Activated B cell treated with CpG ODN at 0.5 μM for 24 hours (primary cell): ENCODE results near the gene NINJ2. TPM values are rescaled to one million over a fixed set of nuclear protein-coding genes. Genes with fewer than 3 reads are reported as not detected.
A peak's percentile ranks its signal among the peaks of the same experiment; 100 is the strongest.
"Not testable (repeated sequence)": the region's sequence is repeated elsewhere in the genome, so short reads cannot be mapped to it uniquely, and the experiment has no call there.

Experiments
- ATAC-seq: fragments of 200-7000 bp; cut with Tn5 transposase; one replicate; pipeline ENCODE4 v1.10.0; 2021; ENCODE audit warnings: low read depth, mild to moderate bottlenecking, moderate library complexity
- CTCF ChIA-PET: fragments of 350-600 bp; sonication (Branson Sonifier 250); formaldehyde crosslinking; loops from one replicate; lab custom pipeline; 2021; ENCODE audit warnings: antibody characterized with exemption; lab: Charles Lee
- POLR2A ChIA-PET: fragments of 350-600 bp; sonication (Branson Sonifier 250); formaldehyde crosslinking; loops from one replicate; lab custom pipeline; 2021; ENCODE audit warnings: antibody characterized with exemption; lab: Charles Lee
- DNase-seq: peaks from one replicate; pipeline ENCODE4 v3.0.0; 2022
- H3K27ac Mint-ChIP-seq: one replicate; pipeline ENCODE4 v1.8.0; 2020; ENCODE audit warnings: mixed read lengths
- H3K27me3 Mint-ChIP-seq: one replicate; pipeline ENCODE4 v1.8.0; 2021; ENCODE audit warnings: mixed read lengths
- H3K36me3 Mint-ChIP-seq: one replicate; pipeline ENCODE4 v1.8.0; 2021; ENCODE audit warnings: low read depth, mixed read lengths
- H3K4me1 Mint-ChIP-seq: one replicate; pipeline ENCODE4 v1.8.0; 2021; ENCODE audit warnings: mixed read lengths
- H3K4me3 Mint-ChIP-seq: one replicate; pipeline ENCODE4 v1.8.0; 2020; ENCODE audit warnings: mild to moderate bottlenecking, mixed read lengths
- H3K9me3 Mint-ChIP-seq: one replicate; pipeline ENCODE4 v1.8.0; 2020; ENCODE audit warnings: mixed read lengths
- intact Hi-C: fragments of 100-400 bp; cut with micrococcal nuclease; formaldehyde crosslinking; loops from one replicate; pipeline ENCODE4 v1.15.1; 2024
- total RNA-seq: library from RNA; stranded (reverse); gene quantifications from 2 replicates; pipeline ENCODE4 v1.2.3, GENCODE V29; 2022
- TF ChIP-seq, protein P1 (sequence below): fragments of 200-600 bp; IDR thresholded peaks from one replicate; pipeline ENCODE4 v1.8.0; 2022; ENCODE audit warnings: antibody characterized with exemption, mild to moderate bottlenecking

The NINJ2 gene
- total RNA-seq, 1 donor from 2014 or later: 3.6 TPM

DNA sequence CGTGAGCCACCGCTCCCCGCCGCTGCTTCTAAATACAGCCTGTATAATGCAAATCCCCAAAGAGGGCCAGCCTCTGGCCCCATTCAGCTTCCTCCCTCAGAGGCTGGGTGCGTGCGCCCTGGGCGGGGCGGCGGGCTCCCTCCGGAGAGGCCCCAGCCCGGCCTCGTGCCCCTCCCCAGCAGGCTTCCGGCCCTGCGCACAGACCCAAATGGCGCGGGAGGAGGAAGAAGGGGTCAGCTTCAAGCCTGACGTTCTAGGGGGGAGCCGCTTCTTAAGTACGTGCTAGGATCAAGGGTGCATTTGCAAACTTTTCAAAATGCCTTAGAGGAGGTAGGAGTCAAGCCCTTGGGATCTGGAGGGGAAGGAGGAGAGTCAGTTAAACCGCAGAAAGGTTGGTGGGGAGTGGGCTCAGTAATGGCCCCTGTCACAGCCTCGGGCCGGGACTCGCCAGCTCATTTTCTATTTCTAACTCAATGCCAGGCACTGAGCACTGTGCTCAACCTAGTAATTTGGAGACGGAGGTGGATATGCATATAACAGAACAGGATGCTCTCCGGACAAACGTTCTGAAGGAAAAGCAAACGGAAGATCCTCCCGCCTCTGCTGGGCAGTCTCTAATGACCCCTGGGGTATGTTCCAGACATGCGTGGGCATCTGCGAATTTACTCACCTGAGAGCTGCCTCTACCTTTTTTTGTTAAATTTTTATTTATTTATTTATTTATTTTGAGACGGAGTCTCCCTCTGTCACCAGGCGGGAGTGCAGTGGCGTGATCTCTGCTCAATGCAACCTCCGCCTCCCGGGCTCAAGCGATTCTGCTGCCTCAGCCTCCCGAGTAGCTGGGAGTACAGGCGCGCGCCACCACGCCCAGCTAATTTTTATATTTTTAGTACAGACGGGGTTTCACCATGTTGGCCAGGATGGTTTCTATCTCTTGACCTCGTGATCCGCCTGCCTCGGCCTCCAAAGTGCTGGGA, 32.3 kb downstream of the NINJ2 start:
- H3K36me3 Mint-ChIP-seq: no peaks in the 10 kb centered on the region
- TF ChIP-seq, protein P1, sequence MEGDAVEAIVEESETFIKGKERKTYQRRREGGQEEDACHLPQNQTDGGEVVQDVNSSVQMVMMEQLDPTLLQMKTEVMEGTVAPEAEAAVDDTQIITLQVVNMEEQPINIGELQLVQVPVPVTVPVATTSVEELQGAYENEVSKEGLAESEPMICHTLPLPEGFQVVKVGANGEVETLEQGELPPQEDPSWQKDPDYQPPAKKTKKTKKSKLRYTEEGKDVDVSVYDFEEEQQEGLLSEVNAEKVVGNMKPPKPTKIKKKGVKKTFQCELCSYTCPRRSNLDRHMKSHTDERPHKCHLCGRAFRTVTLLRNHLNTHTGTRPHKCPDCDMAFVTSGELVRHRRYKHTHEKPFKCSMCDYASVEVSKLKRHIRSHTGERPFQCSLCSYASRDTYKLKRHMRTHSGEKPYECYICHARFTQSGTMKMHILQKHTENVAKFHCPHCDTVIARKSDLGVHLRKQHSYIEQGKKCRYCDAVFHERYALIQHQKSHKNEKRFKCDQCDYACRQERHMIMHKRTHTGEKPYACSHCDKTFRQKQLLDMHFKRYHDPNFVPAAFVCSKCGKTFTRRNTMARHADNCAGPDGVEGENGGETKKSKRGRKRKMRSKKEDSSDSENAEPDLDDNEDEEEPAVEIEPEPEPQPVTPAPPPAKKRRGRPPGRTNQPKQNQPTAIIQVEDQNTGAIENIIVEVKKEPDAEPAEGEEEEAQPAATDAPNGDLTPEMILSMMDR: no peak
- DNase-seq (peak; percentile 27), ATAC-seq (peak; percentile 86)
- peak overlapping the region; percentile 80 for H3K4me3 Mint-ChIP-seq
- ChIA-PET CTCF (interaction anchor here (1.0 to 1.9 kb wide), 4 partner anchors 12 to 177 kb away, joined by 3 to 6 read pairs (median 4); no protein-coding TSS in a partner anchor), POLR2A (interaction anchor here (0.5 to 3.9 kb wide), 10 partner anchors 12 to 122 kb away, joined by 3 to 29 read pairs (median 4); partner anchors contain the start of gene WNK1)
- H3K27me3 Mint-ChIP-seq: no peaks in the 10 kb centered on the region
- H3K9me3 Mint-ChIP-seq: no peaks in the 10 kb centered on the region
- peaks cover 47% of the 10 kb centered on the region for H3K4me1 Mint-ChIP-seq
- intact Hi-C loops: loop anchor here (1.0 to 5.0 kb wide), 3 partner anchors 11 to 120 kb away; no protein-coding TSS in a partner anchor
- peak overlapping the region; percentile 83 for H3K27ac Mint-ChIP-seq

DNA sequence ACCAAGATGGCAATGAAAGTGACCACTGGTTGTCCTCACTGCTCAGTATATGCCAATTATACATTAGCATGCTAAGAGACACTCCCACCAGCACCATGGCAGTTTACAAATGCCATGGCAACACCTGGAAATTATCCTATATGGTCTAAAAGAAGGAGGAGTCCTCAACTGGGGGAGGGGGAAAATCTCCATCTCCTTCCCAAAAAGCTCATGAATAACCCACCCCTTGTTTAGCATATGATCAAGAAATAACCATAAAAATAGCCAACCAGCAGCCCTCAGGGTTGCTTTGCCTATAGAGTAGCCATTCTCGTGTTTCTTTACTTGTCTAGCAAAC, 34.5 kb downstream of the NINJ2 start:
- H3K27ac Mint-ChIP-seq, intact Hi-C loops, ATAC-seq, DNase-seq, H3K36me3 Mint-ChIP-seq, H3K9me3 Mint-ChIP-seq, CTCF ChIA-PET, H3K27me3 Mint-ChIP-seq, H3K4me3 Mint-ChIP-seq: not testable (repeated sequence)
- peaks cover 44% of the 10 kb centered on the region for H3K4me1 Mint-ChIP-seq
- POLR2A ChIA-PET: interaction anchor here (3.9 kb wide), 1 partner anchor 124 kb away, joined by 29 read pairs; the partner anchor contains the start of gene WNK1

DNA sequence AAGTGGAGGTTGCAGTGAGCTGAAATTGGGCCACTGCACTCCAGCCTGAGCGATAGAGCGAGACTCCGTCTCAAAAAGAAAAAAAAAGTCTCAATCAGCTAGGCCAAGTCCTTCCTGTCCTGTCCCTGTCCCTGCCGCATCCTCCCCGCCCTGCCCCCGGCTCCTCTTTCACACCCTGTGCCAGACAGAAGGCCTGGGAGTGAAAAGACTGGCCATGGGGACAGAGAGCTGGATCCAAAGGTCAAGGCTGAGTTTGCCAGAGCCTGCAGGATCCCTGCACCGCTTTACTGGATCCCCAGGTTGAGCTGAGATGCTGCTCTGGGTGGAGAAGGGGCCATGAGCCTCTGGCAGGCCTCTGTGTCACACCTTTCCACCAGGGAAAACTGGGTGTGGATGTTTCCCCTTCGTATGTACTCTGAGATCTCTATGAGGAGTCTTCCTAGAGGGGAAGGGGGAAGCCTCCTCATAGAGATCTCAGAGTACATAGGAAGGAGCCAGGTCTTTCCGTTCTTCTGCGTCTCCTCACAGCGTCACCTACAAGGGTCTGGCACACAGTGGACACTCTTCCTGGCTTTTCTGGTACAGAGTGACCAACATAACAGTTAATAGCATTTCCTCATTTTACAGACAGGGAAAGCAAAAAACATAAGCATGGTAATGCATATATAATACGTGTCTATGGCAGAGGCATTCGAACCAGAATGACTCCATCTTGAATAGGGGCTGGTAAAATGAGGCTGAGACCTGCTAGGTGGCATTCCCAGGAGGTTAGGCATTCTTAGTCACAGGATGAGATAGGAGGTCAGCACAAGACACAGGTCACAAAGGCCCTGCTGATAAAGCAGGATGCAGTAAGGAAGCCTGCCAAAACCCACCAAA, 35.1 kb downstream of the NINJ2 start:
- POLR2A ChIA-PET: interaction anchor here (0.6 kb wide), 1 partner anchor 19 kb away, joined by 6 read pairs; no protein-coding TSS in a partner anchor
- no peak for ATAC-seq
- peak overlapping the region; percentile 31 for H3K27ac Mint-ChIP-seq
- CTCF ChIA-PET: interaction anchor here (1.2 kb wide), 2 partner anchors 14 to 185 kb away, joined by 3 read pairs; no protein-coding TSS in a partner anchor
- H3K36me3 Mint-ChIP-seq: no peaks in the 10 kb centered on the region
- intact Hi-C loops: no loop called here
- H3K9me3 Mint-ChIP-seq: no peaks in the 10 kb centered on the region
- no peak for DNase-seq
- H3K4me3 Mint-ChIP-seq: no peak overlapping the region
- peaks cover 44% of the 10 kb centered on the region for H3K4me1 Mint-ChIP-seq
- TF ChIP-seq, protein P1: no peak
- no peaks in the 10 kb centered on the region for H3K27me3 Mint-ChIP-seq

DNA sequence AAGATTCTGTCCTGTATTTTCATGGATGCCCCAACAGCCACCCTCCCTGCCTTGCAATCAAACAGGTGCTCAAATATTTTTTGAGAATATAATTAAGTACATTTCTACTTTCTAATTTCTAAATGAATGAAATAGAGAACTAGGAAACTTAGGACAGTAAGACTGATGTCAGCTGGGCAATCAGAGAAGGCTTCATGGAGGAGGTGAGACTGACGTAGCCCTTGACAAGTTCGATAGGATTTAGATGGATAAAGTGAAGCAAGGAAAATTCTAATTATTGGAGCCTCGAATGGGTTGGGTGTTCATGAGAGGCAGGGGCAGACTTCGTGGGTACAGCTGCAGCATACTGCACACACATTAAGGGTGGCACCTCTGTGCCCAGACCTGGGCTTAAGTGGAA, 36.0 kb downstream of the NINJ2 start:
- intact Hi-C loops: no loop called here
- no peaks in the 10 kb centered on the region for H3K9me3 Mint-ChIP-seq
- ATAC-seq (no peak), DNase-seq (no peak)
- CTCF ChIA-PET: interaction anchor here (0.9 to 1.2 kb wide), 3 partner anchors 13 to 186 kb away, joined by 3 read pairs; no protein-coding TSS in a partner anchor
- H3K36me3 Mint-ChIP-seq: no peaks in the 10 kb centered on the region
- no peak overlapping the region for H3K4me3 Mint-ChIP-seq
- TF ChIP-seq, protein P1: no peak
- peaks cover 46% of the 10 kb centered on the region for H3K4me1 Mint-ChIP-seq
- H3K27ac Mint-ChIP-seq: no peak overlapping the region
- POLR2A ChIA-PET: interaction anchor here (0.6 to 1.2 kb wide), 3 partner anchors 13 to 51 kb away, joined by 4 to 6 read pairs (median 4); no protein-coding TSS in a partner anchor
- no peaks in the 10 kb centered on the region for H3K27me3 Mint-ChIP-seq

DNA sequence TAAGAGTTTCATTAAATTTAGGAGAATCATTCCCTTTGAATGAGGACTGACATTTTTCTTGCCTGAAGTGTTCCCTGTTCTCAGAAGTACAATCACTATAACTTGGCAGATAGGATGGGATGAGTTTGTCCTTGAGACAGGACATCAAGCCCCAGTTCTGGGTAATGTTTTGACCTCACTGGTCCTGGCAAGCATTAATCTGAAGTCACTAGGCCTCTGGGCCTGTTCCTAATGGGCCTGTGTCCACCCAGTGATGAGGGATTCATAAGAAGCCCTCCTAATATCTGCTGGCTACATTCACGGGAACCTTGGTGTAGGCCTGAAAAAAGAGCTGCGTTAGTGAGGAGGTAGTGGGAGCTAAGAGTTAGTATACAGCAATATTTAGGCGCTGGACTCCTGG, 37.2 kb downstream of the NINJ2 start:
- ChIA-PET POLR2A (interaction anchor here (0.8 kb wide), 1 partner anchor 17 kb away, joined by 3 read pairs; no protein-coding TSS in a partner anchor), CTCF (interaction anchor here (1.2 kb wide), 1 partner anchor 12 kb away, joined by 8 read pairs; no protein-coding TSS in a partner anchor)
- no peak for ATAC-seq
- DNase-seq: no peak
- intact Hi-C loops: no loop called here
- no peak overlapping the region for H3K4me3 Mint-ChIP-seq
- no peaks in the 10 kb centered on the region for H3K9me3 Mint-ChIP-seq
- H3K4me1 Mint-ChIP-seq: peaks cover 37% of the 10 kb centered on the region
- H3K27ac Mint-ChIP-seq: no peak overlapping the region
- no peaks in the 10 kb centered on the region for H3K36me3 Mint-ChIP-seq
- TF ChIP-seq, protein P1: no peak
- no peaks in the 10 kb centered on the region for H3K27me3 Mint-ChIP-seq
